GM12892 (cell line): Measurements from ENCODE around the gene ANO2.

Experiments used
- POLR2A ChIP-seq: IDR thresholded peaks from 2 replicates; pipeline ENCODE4 v1.6.1; 2011; ENCODE audit warnings: low read depth, low read length, control low read depth
- TAF1 ChIP-seq: IDR thresholded peaks from 2 replicates; pipeline ENCODE4 v1.6.1; 2011; ENCODE audit warnings: low read depth, mild to moderate bottlenecking, control low read depth, low read length, borderline replicate concordance

GRCh38 chr12:5524116-5524768 lies 420.8 kb downstream of the ANO2 start:
- TF ChIP-seq POLR2A, result no peak
- no peak for TF ChIP-seq TAF1
